GM12892 (cell line): ENCODE results near the gene HSBP1L1.

Experiments
- POLR2A ChIP-seq: IDR thresholded peaks from 2 replicates; pipeline ENCODE4 v1.6.1; 2011; ENCODE audit warnings: low read depth, low read length, control low read depth
- POLR2AphosphoS5 ChIP-seq: IDR thresholded peaks from 2 replicates; pipeline ENCODE4 v1.6.1; 2011; ENCODE audit warnings: low read depth, low read length, control low read depth
- TAF1 ChIP-seq: IDR thresholded peaks from 2 replicates; pipeline ENCODE4 v1.6.1; 2011; ENCODE audit warnings: low read depth, mild to moderate bottlenecking, control low read depth, low read length, borderline replicate concordance

GRCh38 chr18:79935499-79935898, 28.9 kb upstream of the HSBP1L1 start:
- TF ChIP-seq POLR2AphosphoS5: no peak
- TF ChIP-seq POLR2A: no peak
- TF ChIP-seq TAF1: no peak
